Rectal smooth muscle tissue (tissue), 1 donor: ENCODE results near the gene TENM4.
"Not testable (repeated sequence)": the region's sequence is repeated elsewhere in the genome, so short reads cannot be mapped to it uniquely, and the experiment has no call there.

ENCODE experiments used
- H3K27ac ChIP-seq: one replicate; pipeline ENCODE4 v1.7.0; 2013; ENCODE audit warnings: low read depth, low read length, inconsistent platforms
- H3K27me3 ChIP-seq: one replicate; pipeline ENCODE4 v1.7.0; 2013; ENCODE audit warnings: low read length; ENCODE audit not compliant: control insufficient read depth, insufficient read depth
- H3K36me3 ChIP-seq: one replicate; pipeline ENCODE4 v1.7.0; 2013; ENCODE audit warnings: low read length; ENCODE audit not compliant: control insufficient read depth, insufficient read depth
- H3K4me1 ChIP-seq: one replicate; pipeline ENCODE4 v1.7.0; 2013; ENCODE audit warnings: low read length; ENCODE audit not compliant: control insufficient read depth, insufficient read depth
- H3K4me3 ChIP-seq: one replicate; pipeline ENCODE4 v1.7.0; 2013; ENCODE audit warnings: low read length
- H3K9ac ChIP-seq: one replicate; pipeline ENCODE4 v1.7.0; 2013; ENCODE audit warnings: low read length

The TENM4 gene

GRCh38 chr11:79196950-79197349, 243.9 kb downstream of the TENM4 start:
- Histone ChIP-seq H3K27ac (no peak overlapping the region), H3K9ac (no peak overlapping the region), H3K4me1 (no peaks in the 10 kb centered on the region), H3K4me3 (no peak overlapping the region), H3K36me3 (no peaks in the 10 kb centered on the region), H3K27me3 (no peaks in the 10 kb centered on the region)

- Histone ChIP-seq H3K4me1 (no peaks in the 10 kb centered on the region), H3K36me3 (no peaks in the 10 kb centered on the region), H3K4me3 (no peak overlapping the region), H3K27ac (no peak overlapping the region), H3K9ac (no peak overlapping the region), H3K27me3 (no peaks in the 10 kb centered on the region)
These were observed 245.6 kb downstream of the TENM4 start for GRCh38 chr11:79195209-79195608.

GRCh38 chr11:79193663-79194310, 247.0 kb downstream of the TENM4 start:
- no peak overlapping the region for H3K4me3 ChIP-seq
- H3K27ac ChIP-seq, result no peak overlapping the region
- no peak overlapping the region for H3K9ac ChIP-seq
- H3K36me3 ChIP-seq, result no peaks in the 10 kb centered on the region
- no peaks in the 10 kb centered on the region for H3K27me3 ChIP-seq
- H3K4me1 ChIP-seq, result no peaks in the 10 kb centered on the region

GRCh38 chr11:79192836-79193235, 248.0 kb downstream of the TENM4 start:
- H3K9ac ChIP-seq, result no peak overlapping the region
- no peaks in the 10 kb centered on the region for H3K36me3 ChIP-seq
- no peaks in the 10 kb centered on the region for H3K27me3 ChIP-seq
- no peak overlapping the region for H3K4me3 ChIP-seq
- H3K27ac ChIP-seq, result no peak overlapping the region
- H3K4me1 ChIP-seq, result no peaks in the 10 kb centered on the region

GRCh38 chr11:79191716-79192115, 249.1 kb downstream of the TENM4 start:
- not testable (repeated sequence) for H3K4me3 ChIP-seq, H3K27ac ChIP-seq, H3K36me3 ChIP-seq

GRCh38 chr11:79190553-79190952, 250.3 kb downstream of the TENM4 start:
- not testable (repeated sequence) for H3K27ac ChIP-seq, H3K4me3 ChIP-seq, H3K9ac ChIP-seq, H3K36me3 ChIP-seq, H3K4me1 ChIP-seq, H3K27me3 ChIP-seq

More at GRCh38 chr11:79191716-79192115, 249.1 kb downstream of the TENM4 start:
- H3K4me1 ChIP-seq, H3K27me3 ChIP-seq, H3K9ac ChIP-seq: not testable (repeated sequence)

GRCh38 chr11:79189601-79190000, 251.2 kb downstream of the TENM4 start:
- Histone ChIP-seq H3K9ac (no peak overlapping the region), H3K27ac (no peak overlapping the region), H3K36me3 (no peaks in the 10 kb centered on the region), H3K4me3 (no peak overlapping the region), H3K27me3 (no peaks in the 10 kb centered on the region), H3K4me1 (no peaks in the 10 kb centered on the region)

GRCh38 chr11:79189055-79189454, 251.8 kb downstream of the TENM4 start:
- Histone ChIP-seq H3K4me3 (no peak overlapping the region), H3K27ac (no peak overlapping the region), H3K36me3 (no peaks in the 10 kb centered on the region), H3K27me3 (no peaks in the 10 kb centered on the region), H3K4me1 (no peaks in the 10 kb centered on the region), H3K9ac (no peak overlapping the region)

- H3K9ac ChIP-seq, result no peak overlapping the region
- no peaks in the 10 kb centered on the region for H3K4me1 ChIP-seq
- H3K4me3 ChIP-seq, result no peak overlapping the region
These were observed 254.2 kb downstream of the TENM4 start for GRCh38 chr11:79186669-79187068.

GRCh38 chr11:79185351-79185750, 255.5 kb downstream of the TENM4 start:
- Histone ChIP-seq H3K4me3 (no peak overlapping the region), H3K9ac (no peak overlapping the region), H3K27ac (no peak overlapping the region)

More at GRCh38 chr11:79186669-79187068, 254.2 kb downstream of the TENM4 start:
- Histone ChIP-seq H3K27ac (no peak overlapping the region), H3K36me3 (no peaks in the 10 kb centered on the region), H3K27me3 (no peaks in the 10 kb centered on the region)

GRCh38 chr11:79184285-79184684, 256.5 kb downstream of the TENM4 start:
- Histone ChIP-seq H3K4me3 (no peak overlapping the region), H3K27me3 (no peaks in the 10 kb centered on the region), H3K9ac (no peak overlapping the region), H3K27ac (no peak overlapping the region), H3K36me3 (no peaks in the 10 kb centered on the region), H3K4me1 (no peaks in the 10 kb centered on the region)

More at GRCh38 chr11:79185351-79185750, 255.5 kb downstream of the TENM4 start:
- no peaks in the 10 kb centered on the region for H3K4me1 ChIP-seq
- no peaks in the 10 kb centered on the region for H3K27me3 ChIP-seq
- no peaks in the 10 kb centered on the region for H3K36me3 ChIP-seq

- Histone ChIP-seq H3K27me3 (no peaks in the 10 kb centered on the region), H3K9ac (no peak overlapping the region)
These were observed 258.0 kb downstream of the TENM4 start for GRCh38 chr11:79182794-79183193.

GRCh38 chr11:79179087-79179486, 261.7 kb downstream of the TENM4 start:
- Histone ChIP-seq H3K4me1 (no peaks in the 10 kb centered on the region), H3K36me3 (no peaks in the 10 kb centered on the region), H3K4me3 (no peak overlapping the region), H3K27me3 (no peaks in the 10 kb centered on the region), H3K9ac (no peak overlapping the region), H3K27ac (no peak overlapping the region)

More at GRCh38 chr11:79182794-79183193, 258.0 kb downstream of the TENM4 start:
- no peak overlapping the region for H3K4me3 ChIP-seq
- H3K27ac ChIP-seq, result no peak overlapping the region
- no peaks in the 10 kb centered on the region for H3K36me3 ChIP-seq
- H3K4me1 ChIP-seq, result no peaks in the 10 kb centered on the region
